Neural progenitor cell (in vitro differentiated cells): ENCODE measurements around the gene GPR143. TPM values are rescaled to one million over a fixed set of nuclear protein-coding genes. Genes with fewer than 3 reads are reported as not detected.

Experiments
- DNase-seq: peaks from one replicate; pipeline ENCODE4 v3.0.0-alpha.2; 2016; ENCODE audit warnings: low spot score
- H2AFZ ChIP-seq: fragments of 200-600 bp; sonication (generic); replicated peaks from 2 replicates; pipeline ENCODE4 v1.6.1; 2016; ENCODE audit warnings: antibody characterized with exemption
- H3F3A ChIP-seq: fragments of 200-600 bp; sonication (generic); 2 replicates; pipeline ENCODE4 v1.6.1; 2016; ENCODE audit warnings: antibody characterized with exemption, low read depth
- H3K27ac ChIP-seq: fragments of 200-600 bp; sonication (generic); 2 replicates; pipeline ENCODE4 v1.5.1; 2016; ENCODE audit warnings: mild to moderate bottlenecking
- H3K27me3 ChIP-seq: fragments of 200-600 bp; sonication (generic); 2 replicates; pipeline ENCODE4 v1.6.1; 2016; ENCODE audit warnings: mild to moderate bottlenecking, moderate library complexity
- H3K36me3 ChIP-seq: fragments of 200-600 bp; sonication (generic); 2 replicates; pipeline ENCODE4 v1.5.1; 2016
- H3K4me1 ChIP-seq: fragments of 200-600 bp; sonication (generic); 2 replicates; pipeline ENCODE4 v1.6.1; 2016; ENCODE audit warnings: mixed run types
- H3K4me2 ChIP-seq: fragments of 200-600 bp; sonication (generic); 2 replicates; pipeline ENCODE4 v1.6.1; 2016
- H3K4me3 ChIP-seq: fragments of 200-600 bp; sonication (generic); 2 replicates; pipeline ENCODE4 v1.5.1; 2016
- H3K79me2 ChIP-seq: fragments of 200-600 bp; sonication (generic); 2 replicates; pipeline ENCODE4 v1.6.1; 2016; ENCODE audit warnings: low read depth
- H3K9ac ChIP-seq: fragments of 200-600 bp; sonication (generic); 2 replicates; pipeline ENCODE4 v1.6.1; 2016
- H3K9me3 ChIP-seq: fragments of 200-600 bp; sonication (generic); 2 replicates; pipeline ENCODE4 v1.5.1; 2016; ENCODE audit warnings: low read depth
- H4K20me1 ChIP-seq: fragments of 200-600 bp; sonication (generic); 2 replicates; pipeline ENCODE4 v1.6.1; 2016; ENCODE audit warnings: low read depth
- H3K27ac Mint-ChIP-seq: 3 replicates; pipeline ENCODE4 v1.8.0; 2021; ENCODE audit warnings: mixed read lengths
- H3K27me3 Mint-ChIP-seq: 2 replicates; pipeline ENCODE4 v1.8.0; 2022; ENCODE audit warnings: low read depth, mild to moderate bottlenecking, inconsistent platforms, moderate library complexity, mixed read lengths; ENCODE audit not compliant: insufficient read depth
- H3K36me3 Mint-ChIP-seq: 3 replicates; pipeline ENCODE4 v1.8.0; 2021; ENCODE audit warnings: mixed read lengths
- H3K4me1 Mint-ChIP-seq: 3 replicates; pipeline ENCODE4 v1.8.0; 2021; ENCODE audit warnings: mixed read lengths
- H3K4me3 Mint-ChIP-seq: 3 replicates; pipeline ENCODE4 v1.8.0; 2021; ENCODE audit warnings: mild to moderate bottlenecking, moderate library complexity, mixed read lengths
- H3K9me3 Mint-ChIP-seq: 3 replicates; pipeline ENCODE4 v1.8.0; 2020; ENCODE audit warnings: mixed read lengths
- EZH2 ChIP-seq: fragments of 200-600 bp; sonication (generic); IDR thresholded peaks from 2 replicates; pipeline ENCODE4 v1.6.1; 2017; ENCODE audit warnings: antibody characterized with exemption, mild to moderate bottlenecking, moderate library complexity
- EZH2phosphoT487 ChIP-seq: fragments of 200-600 bp; sonication (generic); IDR thresholded peaks from 2 replicates; pipeline ENCODE4 v1.6.1; 2017; ENCODE audit warnings: antibody characterized with exemption
- total RNA-seq: library from RNA; depleted of rRNA; stranded (reverse); fragments of >200 nt; gene quantifications from 2 replicates; pipeline ENCODE4 v1.2.3, GENCODE V29; 2015; ENCODE audit warnings: low replicate concordance
- TF ChIP-seq, protein P1 (sequence below): fragments of 200-600 bp; sonication (generic); IDR thresholded peaks from 2 replicates; pipeline ENCODE4 v1.5.1; 2017; ENCODE audit warnings: antibody characterized with exemption, mild to moderate bottlenecking

The GPR143 gene
- total RNA-seq, 1 donor from 2014 or later, result 10.6 TPM

DNA sequence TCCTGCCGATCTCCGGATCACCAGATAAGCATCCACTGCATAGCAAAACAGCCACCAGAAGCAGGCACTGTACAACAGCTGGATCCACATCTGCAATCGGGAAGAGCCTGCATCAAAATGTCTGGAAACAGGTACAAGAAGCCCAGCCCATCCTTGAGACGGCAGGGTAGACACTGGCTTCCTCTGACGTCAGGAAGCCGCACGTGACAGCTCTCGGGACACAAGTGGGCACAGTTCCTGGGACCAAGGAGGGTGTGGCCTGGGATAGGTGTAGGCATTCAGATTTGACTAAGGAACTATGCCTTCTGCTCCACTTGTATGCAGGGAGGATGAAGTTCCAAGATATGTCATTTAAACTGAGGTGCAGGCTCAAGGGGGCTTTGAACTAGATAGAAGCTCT is 6.3 kb downstream of the GPR143 start:
- Histone ChIP-seq H3K4me3 (no peak overlapping the region), H3K36me3 (no peaks in the 10 kb centered on the region), H3K4me2 (no peak overlapping the region), H3K4me1 (no peaks in the 10 kb centered on the region), H3K27me3 (no peaks in the 10 kb centered on the region), H3K79me2 (no peaks in the 10 kb centered on the region), H3K9ac (no peak overlapping the region), H3F3A (no peaks in the 10 kb centered on the region), H4K20me1 (no peaks in the 10 kb centered on the region), H2AFZ (no peak overlapping the region), H3K9me3 (peaks cover 2% of the 10 kb centered on the region), H3K27ac (no peak overlapping the region)
- Mint-ChIP-seq H3K4me3 (no peak overlapping the region), H3K27me3 (no peaks in the 10 kb centered on the region), H3K4me1 (no peaks in the 10 kb centered on the region), H3K27ac (no peak overlapping the region), H3K9me3 (peaks cover 4% of the 10 kb centered on the region), H3K36me3 (no peaks in the 10 kb centered on the region)
- no peak for DNase-seq
- TF ChIP-seq EZH2phosphoT487 (no peak), EZH2 (no peak)
- TF ChIP-seq, protein P1, sequence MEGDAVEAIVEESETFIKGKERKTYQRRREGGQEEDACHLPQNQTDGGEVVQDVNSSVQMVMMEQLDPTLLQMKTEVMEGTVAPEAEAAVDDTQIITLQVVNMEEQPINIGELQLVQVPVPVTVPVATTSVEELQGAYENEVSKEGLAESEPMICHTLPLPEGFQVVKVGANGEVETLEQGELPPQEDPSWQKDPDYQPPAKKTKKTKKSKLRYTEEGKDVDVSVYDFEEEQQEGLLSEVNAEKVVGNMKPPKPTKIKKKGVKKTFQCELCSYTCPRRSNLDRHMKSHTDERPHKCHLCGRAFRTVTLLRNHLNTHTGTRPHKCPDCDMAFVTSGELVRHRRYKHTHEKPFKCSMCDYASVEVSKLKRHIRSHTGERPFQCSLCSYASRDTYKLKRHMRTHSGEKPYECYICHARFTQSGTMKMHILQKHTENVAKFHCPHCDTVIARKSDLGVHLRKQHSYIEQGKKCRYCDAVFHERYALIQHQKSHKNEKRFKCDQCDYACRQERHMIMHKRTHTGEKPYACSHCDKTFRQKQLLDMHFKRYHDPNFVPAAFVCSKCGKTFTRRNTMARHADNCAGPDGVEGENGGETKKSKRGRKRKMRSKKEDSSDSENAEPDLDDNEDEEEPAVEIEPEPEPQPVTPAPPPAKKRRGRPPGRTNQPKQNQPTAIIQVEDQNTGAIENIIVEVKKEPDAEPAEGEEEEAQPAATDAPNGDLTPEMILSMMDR, result no peak

DNA sequence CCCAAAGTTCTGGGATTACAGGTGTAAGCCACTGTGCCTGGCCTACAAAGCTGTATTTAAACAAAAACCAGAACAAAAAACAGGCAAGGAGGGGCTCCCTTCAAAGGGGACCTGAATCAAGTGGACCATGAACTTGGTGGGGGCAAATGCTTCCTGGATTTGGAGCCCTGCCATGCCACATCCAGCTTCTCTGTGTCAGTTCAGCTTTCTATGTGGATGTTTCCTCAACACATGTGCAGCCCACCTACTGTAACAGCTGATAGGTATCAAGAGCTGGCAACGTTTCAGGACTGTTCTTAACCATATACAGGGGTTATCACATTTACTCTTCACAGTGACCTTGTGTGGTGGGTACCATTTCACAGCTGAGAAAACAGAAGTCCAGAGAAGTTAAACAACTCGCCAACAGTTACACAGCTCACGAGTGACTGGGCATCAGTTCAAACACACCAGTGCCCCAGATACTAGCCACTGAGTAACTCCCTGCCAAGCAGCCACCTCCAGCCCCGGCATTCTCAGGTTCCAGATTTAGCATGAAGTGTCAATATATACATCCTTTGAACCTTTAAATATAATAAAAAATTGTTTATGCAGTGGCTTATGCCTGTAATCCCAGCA is 7.5 kb downstream of the GPR143 start:
- Mint-ChIP-seq H3K27ac (no peak overlapping the region), H3K4me1 (no peaks in the 10 kb centered on the region), H3K4me3 (no peak overlapping the region), H3K9me3 (peaks cover 2% of the 10 kb centered on the region), H3K36me3 (no peaks in the 10 kb centered on the region), H3K27me3 (no peaks in the 10 kb centered on the region)
- no peak overlapping the region for H3K4me3 ChIP-seq
- TF ChIP-seq EZH2 (no peak), EZH2phosphoT487 (no peak)
- TF ChIP-seq, protein P1, result no peak
- H3K9me3 ChIP-seq, result peaks cover 2% of the 10 kb centered on the region
- H2AFZ ChIP-seq, result no peak overlapping the region
- H3K36me3 ChIP-seq, result no peaks in the 10 kb centered on the region
- H3K9ac ChIP-seq, result no peak overlapping the region
- H3K27ac ChIP-seq, result no peak overlapping the region
- H3K27me3 ChIP-seq, result no peaks in the 10 kb centered on the region
- no peaks in the 10 kb centered on the region for H3K4me1 ChIP-seq
- DNase-seq, result no peak
- no peak overlapping the region for H3K4me2 ChIP-seq
- no peaks in the 10 kb centered on the region for H3F3A ChIP-seq
- H4K20me1 ChIP-seq, result no peaks in the 10 kb centered on the region
- no peaks in the 10 kb centered on the region for H3K79me2 ChIP-seq

DNA sequence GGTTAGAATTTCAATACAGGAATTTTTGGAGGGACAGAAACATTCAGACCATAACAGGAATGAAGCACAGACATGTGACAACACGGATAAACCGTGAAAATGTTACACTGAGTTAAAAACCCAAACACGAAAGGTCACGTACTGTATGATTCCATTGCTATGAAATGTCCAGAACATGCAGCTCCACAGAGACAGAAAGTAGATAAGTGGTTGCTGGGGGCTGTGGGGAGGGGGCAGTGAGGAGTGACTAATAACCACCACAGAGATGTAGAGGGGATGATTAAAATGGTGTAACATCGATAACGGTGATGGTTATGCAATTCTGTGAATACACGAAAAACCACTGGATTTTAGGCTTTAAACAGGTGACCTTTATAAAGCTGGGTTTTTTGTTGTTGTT is 8.3 kb downstream of the GPR143 start:
- H3K4me2 ChIP-seq, result no peak overlapping the region
- no peaks in the 10 kb centered on the region for H3K4me1 Mint-ChIP-seq
- no peak overlapping the region for H3K27ac Mint-ChIP-seq
- no peaks in the 10 kb centered on the region for H3K4me1 ChIP-seq
- H3K4me3 Mint-ChIP-seq, result no peak overlapping the region
- H3K27ac ChIP-seq, result no peak overlapping the region
- H3K79me2 ChIP-seq, result no peaks in the 10 kb centered on the region
- H3K36me3 Mint-ChIP-seq, result no peaks in the 10 kb centered on the region
- peaks cover 2% of the 10 kb centered on the region for H3K9me3 ChIP-seq
- no peak for DNase-seq
- no peak overlapping the region for H3K9ac ChIP-seq
- H3K9me3 Mint-ChIP-seq, result peaks cover 2% of the 10 kb centered on the region
- H3K4me3 ChIP-seq, result no peak overlapping the region
- H3K36me3 ChIP-seq, result no peaks in the 10 kb centered on the region
- no peaks in the 10 kb centered on the region for H4K20me1 ChIP-seq
- H3K27me3 ChIP-seq, result no peaks in the 10 kb centered on the region
- TF ChIP-seq EZH2phosphoT487, result no peak
- no peak for TF ChIP-seq EZH2
- TF ChIP-seq, protein P1, result no peak
- H3F3A ChIP-seq, result no peaks in the 10 kb centered on the region
- peaks cover 2% of the 10 kb centered on the region for H3K27me3 Mint-ChIP-seq
- H2AFZ ChIP-seq, result no peak overlapping the region
